ENCODE data around the gene UFC1.
A peak's percentile ranks its signal among the peaks of the same experiment; 100 is the strongest.

The UFC1 gene

DNA sequence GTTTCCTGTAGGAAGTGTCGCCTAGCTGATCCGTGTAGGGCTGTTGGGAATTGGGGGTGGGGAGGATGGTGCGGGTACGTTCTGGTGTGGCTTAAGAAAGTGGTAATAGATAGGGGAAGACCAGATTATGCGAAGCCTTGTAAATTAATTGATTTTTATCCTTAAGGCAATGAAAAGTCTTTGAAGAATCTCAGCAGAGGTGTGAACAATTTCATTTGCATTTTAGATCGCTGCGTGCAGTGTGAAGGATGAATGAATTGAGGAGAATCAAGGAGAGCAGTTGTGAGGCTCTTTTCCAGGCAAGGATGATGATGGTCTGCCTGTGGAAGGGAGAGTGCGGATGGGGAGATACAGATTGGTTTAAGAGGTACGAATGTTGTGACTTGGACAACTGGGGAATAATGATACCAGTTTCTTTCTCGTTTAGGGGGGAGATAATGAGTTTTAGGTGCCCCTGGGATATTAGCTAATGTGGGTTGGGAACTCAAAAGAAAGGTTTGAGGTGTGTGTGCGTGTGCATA, 20.5 kb upstream of the UFC1 start:
- no peak for DNase-seq (ENCODE audit: low read depth)

DNA sequence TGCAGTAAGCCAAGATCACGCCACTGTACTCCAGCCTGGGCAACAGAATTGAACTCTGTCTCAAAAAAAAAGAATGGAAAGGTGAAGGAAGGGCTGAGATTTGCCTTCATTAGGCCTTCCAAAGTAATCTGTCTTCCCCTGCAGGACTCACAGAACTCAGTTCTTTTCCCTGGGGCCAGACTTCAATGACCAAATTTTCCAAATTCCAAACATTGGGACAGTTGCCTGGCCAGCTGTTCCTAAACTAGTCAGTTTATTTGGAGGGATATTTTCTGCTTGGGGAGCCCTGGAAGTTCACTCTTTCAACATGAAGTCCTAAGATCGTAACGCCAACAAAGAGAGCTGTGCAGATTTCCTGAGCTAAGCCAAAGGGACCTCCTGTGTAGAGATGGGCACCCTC, 15.9 kb upstream of the UFC1 start:
- DNase-seq (ENCODE audit: low read depth): no peak

DNA sequence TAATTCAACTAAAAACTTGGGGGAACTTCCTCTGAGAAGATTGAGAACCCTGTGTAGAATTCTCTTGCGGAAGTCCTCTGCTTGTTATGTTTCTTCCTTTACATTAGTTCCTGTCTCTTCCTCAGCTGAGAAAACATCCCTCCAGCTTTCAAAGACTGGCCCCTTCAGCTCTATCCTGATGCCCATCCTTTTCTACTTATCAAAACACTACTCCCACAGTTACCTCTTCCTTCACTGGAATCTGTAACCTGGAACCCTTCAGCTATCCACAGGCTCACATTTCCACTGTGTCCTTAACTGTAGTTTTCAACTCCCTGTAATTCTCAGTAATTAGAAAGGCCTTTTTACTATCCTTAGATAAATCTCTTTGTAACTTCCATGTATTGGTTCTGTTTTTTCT, 15.3 kb upstream of the UFC1 start:
- no peak for DNase-seq (ENCODE audit: low read depth)

DNA sequence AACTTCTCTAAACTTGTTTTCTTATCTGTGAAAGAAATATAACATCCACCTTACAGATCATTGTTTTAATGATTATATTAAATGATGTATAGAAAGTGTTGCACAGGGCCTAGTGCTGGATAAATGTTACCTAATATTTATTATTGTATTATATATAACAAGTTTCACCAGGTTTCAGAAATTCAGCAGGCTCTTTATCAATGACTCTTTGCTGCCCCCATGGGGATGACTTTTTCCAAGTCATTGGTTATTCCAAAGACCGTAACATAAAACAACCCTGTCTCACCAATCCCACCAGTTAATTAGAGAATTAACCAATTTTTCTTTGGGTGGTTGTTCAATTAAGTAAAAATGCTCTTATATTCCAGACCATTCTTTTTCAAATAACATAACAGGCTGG, 14.0 kb upstream of the UFC1 start:
- DNase-seq (ENCODE audit: low read depth): no peak

DNA sequence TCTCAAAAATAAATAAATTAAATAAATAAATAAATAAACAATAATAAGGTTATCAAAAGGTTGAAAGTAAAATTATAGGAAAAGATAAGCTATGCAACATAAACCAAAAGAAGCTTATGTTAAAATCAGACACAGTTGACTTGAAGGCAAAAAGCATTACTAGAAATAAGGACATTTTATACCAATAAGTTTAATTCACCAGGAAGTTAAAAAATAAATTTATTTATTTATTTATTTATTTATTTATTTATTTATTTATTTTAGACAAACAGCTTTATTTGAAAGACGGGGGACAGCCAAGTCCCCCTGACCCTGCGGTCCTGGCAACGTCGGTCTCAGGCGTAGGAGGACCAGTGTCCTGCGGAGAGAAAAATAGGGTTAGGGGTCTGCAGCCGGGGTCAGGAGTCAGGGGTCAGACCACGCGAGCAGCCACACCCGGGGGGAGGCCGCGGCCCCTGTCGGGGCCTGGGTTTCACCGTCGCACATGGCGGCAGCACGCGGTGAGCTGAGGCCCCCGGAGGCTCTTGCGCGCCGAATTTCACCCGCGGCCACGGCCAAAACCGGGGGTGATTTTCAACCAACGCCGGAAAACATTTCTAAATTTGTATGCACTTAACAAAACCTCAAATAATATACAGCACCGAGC, 12.9 kb upstream of the UFC1 start:
- no peak for DNase-seq (ENCODE audit: low read depth)

DNA sequence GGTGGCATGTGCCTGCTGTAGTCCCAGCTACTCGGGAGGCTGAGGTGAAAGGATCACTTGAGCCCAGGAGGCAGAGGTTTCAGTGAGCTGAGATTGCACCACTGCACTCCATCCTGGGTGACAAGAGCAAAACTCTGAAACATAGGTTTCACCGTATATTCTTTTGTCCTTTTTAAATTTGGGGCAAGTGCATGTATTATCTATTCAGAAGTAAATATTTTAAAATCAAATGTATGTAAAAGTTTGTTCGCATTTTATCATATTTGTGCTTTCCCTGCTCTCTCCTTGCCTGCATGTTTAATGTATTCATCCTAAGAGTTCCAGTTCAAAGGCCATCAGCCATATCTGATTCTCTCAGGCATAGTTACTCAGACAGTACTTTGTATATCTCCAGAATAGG, 7.9 kb upstream of the UFC1 start:
- DNase-seq (ENCODE audit: low read depth): no peak

DNA sequence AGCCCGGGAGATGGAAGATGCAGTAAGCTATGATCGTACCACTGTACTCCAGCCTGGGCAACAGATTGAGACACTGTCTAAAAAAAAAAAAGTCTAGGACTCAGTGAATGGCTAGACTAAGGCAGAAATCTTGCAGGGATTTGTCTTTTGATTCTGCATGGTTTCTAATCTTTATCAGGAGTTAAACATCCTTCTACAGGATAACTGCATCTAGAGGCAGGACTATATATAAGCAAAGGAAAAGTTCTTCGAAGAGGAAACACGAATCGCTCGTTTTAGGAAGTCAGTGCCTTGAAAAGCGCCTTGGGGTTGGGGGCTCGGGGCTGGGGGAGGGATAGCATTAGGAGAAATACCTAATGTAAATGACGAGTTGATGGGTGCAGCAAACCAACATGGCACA, 602 bp upstream of the UFC1 start:
- DNase-seq (ENCODE audit: low read depth): no peak

DNA sequence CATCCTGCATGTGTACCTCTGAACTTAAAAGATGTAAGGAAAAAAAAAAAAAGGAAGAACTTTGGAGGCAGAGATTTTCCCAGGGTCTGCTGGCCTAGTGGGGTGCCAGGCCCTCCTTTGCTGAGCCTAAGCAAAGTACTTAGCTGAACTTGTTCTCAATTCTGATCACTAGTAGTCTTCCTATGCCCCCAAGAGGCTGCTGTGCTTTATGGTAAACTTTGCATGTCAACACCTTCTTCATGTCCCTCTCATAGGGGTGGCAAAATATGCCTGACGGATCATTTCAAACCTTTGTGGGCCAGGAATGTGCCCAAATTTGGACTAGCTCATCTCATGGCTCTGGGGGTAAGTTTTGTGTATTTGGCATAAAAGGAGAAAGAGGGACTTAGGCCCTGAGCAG, 4.1 kb downstream of the UFC1 start:
- DNase-seq (ENCODE audit: low read depth): no peak

DNA sequence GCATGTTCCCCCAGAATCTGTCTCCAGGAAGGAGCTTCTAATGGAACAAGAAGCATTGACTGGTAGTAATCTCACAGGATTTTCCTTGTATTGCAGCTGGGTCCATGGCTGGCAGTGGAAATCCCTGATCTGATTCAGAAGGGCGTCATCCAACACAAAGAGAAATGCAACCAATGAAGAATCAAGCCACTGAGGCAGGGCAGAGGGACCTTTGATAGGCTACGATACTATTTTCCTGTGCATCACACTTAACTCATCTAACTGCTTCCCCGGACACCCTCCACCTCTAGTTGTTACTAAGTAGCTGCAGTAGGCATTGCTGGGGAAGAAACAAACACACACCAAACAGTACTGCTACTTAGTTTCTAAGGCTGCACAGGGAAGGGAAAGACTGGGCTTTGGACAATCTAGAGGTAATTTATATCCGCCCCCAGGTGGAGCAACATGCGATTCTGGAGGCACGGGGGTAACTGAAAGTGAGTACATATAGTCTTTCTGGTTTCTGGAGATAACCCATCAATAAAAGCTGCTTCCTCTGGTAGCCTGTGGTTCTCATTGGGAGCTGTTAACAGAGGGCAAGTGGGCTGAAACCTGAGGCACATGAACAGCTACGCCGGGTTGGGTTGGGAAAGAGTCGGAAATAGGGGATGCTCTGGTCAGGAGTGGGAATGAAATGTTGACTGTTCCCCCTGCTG, 4.7 kb downstream of the UFC1 start:
- DNase-seq (ENCODE audit: low read depth): no peak

DNA sequence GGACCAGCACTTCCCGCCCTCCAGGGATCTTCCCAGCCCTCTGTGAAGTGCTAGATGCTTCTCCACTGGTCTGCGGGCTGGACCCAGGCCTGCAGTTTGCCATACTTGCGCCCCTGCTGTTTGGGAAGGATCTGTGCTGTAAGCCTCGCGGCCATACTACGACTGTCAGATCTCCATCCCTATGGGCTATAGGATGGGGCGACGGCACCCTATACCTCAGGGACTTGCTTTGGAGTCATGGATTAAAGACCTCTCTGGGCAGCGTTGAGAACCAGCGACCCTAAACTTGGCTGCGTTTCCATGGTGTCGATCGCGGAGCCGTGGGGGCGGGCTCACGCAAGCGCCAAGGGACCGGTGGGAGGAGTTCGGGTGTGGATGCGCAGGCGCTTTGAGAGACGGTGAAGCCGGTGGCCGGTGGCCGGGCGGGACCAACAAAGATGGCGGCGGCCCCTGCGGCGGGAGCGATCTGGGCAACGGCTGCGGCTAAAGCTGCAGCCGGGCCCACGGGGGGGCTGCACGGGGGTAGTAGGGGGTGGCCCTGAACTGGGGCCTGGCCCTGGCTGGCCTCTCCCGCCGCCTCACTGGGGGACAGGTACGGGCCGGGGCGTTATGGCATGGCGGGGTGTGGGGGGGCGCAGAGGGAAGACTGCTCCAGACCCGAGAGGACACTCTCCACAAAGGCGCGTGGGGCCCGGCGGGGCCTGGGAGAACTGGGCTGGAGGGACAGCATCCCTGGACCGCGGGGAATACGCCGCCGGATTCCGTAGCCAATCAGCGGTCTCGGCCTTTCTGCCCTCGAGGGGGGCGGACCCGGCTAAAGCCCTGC, 5.5 kb downstream of the UFC1 start, which contains the start of gene USP21:
Gene USP21 (plus strand): TSS at position 414 of the 826 bp plus-strand sequence. CDS start 1,141 bp downstream, outside the sequence.
- peak; percentile 88 for DNase-seq (ENCODE audit: low read depth)

DNA sequence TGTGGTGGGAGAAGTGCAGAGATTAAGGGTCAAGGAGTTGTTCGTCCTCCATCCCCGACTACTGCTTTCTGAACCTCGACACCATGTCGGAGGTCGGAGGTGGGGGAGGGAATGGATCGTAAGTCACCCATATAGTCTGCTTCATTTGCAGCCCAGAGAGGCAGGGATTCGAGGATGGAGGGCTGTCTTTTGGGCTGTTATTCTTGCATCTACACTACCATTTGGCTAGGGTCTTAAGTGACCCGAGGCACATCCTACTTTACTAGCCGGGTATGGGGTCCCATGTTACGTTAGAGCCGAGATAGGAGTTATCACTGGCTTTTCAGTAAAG, 6.1 kb downstream of the UFC1 start:
- DNase-seq (ENCODE audit: low read depth): no peak

DNA sequence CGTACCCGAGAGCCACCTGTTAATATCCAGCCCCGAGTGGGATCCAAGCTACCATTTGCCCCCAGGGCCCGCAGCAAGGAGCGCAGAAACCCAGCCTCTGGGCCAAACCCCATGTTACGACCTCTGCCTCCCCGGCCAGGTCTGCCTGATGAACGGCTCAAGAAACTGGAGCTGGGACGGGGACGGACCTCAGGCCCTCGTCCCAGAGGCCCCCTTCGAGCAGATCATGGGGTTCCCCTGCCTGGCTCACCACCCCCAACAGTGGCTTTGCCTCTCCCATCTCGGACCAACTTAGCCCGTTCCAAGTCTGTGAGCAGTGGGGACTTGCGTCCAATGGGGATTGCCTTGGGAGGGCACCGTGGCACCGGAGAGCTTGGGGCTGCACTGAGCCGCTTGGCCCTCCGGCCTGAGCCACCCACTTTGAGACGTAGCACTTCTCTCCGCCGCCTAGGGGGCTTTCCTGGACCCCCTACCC, 6.9 kb downstream of the UFC1 start:
- DNase-seq (ENCODE audit: low read depth): no peak

DNA sequence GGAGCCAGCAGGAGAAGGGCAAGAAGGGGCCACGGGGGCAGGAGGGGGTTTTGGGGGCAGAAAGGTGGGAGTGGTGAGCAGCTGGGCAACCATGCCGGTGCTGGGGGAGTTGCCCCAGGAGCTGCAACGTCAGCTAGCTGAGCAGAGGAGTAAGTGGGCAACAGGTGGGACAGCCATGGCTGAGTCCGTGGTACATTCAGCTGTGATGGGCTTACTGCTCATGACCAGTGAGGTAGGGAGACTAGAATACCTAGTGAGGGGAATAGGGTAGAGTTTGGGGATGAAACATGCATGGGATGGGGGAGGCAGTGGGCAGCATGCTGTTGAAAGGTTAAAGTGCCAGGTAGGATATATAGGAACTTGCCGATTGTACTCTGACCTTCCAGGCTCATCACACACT, 7.9 kb downstream of the UFC1 start:
- no peak for DNase-seq (ENCODE audit: low read depth)

DNA sequence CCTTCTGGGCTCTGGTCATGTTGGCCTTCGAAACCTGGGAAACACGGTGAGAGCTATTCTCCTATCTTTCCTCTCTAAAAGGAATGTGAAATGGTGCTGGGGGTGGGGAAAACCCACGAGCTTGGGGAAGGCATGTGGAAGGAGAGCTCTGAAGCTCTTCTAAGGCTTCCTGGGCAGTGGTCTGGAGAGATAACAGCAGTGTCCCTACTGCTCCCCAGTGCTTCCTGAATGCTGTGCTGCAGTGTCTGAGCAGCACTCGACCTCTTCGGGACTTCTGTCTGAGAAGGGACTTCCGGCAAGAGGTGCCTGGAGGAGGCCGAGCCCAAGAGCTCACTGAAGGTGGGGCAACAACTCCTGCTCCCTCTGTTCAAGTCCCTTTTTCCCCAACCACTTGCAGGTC, 8.3 kb downstream of the UFC1 start:
- no peak for DNase-seq (ENCODE audit: low read depth)

DNA sequence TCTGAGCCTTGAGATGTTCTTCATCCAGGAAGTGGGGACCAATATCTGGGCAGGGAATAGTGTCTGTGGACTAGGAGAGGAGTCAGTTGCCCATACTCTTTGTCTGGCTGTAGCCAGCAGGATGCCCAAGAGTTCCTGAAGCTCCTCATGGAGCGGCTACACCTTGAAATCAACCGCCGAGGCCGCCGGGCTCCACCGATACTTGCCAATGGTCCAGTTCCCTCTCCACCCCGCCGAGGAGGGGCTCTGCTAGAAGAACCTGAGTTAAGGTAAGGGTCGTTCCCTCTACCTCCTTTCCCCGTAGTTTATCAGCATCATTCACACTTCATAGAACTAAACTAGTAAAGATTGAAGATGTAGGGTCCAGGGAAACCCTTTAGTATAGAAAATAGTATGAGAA, 9.0 kb downstream of the UFC1 start:
- DNase-seq (ENCODE audit: low read depth): no peak

DNA sequence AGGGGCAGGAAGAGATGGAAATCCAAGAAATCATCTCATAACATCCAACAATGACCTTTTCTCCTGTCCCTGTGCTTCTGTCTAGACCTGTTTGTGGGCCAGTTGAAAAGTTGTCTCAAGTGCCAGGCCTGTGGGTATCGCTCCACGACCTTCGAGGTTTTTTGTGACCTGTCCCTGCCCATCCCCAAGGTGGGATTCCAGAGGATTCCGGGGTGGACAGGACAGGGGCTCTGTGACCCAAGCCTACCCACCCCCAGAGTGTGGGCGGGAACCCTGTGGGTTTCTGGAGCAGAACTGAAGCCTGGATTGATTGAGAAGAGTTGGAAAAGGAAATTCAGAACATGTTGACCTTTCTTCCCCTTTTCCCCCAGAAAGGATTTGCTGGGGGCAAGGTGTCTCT, 10.0 kb downstream of the UFC1 start:
- no peak for DNase-seq (ENCODE audit: low read depth)

DNA sequence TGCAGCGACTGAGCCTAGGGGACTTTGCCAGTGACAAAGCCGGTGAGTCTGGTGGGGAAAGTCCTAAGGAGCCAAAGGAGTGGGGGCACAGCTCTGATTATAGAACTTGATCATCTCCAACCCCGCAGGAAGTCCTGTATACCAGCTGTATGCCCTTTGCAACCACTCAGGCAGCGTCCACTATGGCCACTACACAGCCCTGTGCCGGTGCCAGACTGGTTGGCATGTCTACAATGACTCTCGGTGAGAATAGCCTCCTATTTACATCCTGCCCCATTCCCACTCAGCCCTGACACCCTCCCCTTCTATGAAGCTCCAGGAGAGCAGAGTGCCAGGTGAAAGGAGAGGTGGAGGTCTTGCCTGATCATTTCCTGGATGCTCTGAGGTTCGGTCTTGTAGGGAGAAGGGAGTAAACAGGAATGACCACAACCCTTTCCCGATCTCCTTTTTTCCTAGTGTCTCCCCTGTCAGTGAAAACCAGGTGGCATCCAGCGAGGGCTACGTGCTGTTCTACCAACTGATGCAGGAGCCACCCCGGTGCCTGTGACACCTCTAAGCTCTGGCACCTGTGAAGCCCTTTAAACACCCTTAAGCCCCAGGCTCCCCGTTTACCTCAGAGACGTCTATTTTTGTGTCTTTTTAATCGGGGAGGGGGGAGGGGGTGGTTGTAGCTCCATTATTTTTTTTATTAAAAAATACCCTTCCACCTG, 11.3 kb downstream of the UFC1 start:
- no peak for DNase-seq (ENCODE audit: low read depth)

DNA sequence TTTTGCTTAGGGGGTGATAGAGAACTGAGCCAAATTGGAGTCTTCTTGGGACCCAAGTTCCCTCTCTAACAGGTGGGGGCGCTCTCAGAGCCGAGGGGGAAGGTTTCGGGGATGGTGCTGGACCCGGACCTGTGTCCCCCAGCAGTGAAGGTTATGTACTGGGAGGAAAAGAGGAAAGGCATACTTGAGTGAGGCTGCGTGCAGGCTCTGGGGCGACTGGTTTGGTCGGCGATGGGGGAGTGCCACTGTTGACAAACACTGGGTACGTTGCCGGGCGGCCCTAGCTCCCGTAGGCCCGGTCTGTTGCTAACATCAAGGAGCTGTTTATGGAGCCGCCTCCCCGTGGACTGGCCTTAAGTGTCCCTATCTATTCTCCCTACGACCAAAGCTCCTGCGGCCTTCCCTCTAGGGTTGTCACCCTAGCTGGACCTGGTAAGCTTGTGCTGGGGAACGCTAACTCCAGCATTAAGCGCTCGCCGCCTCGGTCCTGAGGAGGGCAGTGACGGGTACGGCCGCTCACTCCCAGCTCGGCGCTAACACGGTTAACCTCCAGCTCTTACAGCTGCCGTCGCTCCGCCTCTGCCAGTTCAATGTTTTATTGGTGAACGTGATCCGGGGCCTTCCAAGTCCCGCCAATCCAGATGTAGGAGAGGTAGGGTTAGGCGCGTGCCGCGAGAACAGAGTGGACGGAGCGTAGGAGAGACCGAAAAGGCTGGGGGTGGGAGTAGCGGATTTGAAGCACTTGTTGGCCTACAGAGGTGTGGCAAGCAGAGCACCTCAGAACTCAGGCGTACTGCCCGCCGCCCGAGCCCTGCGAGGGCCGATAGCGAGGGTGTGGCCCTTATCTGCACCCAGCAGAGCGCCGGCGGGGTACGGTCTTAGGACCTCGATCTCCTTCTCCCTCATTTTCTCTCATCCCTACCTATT, 12.2 kb downstream of the UFC1 start, which contains the start of gene PPOX:
Gene PPOX (plus strand): TSS at position 685 of the 927 bp plus-strand sequence. CDS start 422 bp downstream, outside the sequence.
- DNase-seq (ENCODE audit: low read depth): peak; percentile 85

DNA sequence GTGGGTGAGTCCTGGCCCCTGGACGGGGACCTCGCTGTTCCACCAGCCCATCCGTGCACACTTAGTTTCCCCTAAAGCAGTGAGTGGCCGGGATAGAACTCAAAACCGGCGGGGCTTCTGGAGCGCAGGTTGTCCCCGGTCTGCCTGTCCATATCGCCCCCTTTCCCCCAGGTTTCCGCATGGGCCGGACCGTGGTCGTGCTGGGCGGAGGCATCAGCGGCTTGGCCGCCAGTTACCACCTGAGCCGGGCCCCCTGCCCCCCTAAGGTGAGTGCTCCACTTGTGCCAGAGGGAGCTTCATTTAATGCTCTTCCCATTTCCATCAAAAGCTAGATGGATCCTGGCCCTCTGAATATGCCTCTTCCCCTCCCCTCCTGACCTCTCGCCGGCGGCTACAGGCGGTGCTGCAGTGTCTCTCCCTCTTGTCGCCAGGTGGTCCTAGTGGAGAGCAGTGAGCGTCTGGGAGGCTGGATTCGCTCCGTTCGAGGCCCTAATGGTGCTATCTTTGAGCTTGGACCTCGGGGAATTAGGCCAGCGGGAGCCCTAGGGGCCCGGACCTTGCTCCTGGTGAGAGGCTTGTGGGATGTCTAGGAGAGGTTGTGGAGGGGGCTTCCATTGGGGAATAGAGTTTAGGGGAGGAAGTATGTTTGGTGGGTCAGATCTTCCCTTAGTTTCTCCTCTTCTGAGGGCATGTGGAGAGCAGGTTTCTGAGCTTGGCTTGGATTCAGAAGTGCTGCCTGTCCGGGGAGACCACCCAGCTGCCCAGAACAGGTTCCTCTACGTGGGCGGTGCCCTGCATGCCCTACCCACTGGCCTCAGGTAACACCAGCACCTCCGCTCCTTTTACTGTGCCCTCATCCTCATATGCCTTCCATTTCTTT, 13.1 kb downstream of the UFC1 start:
- DNase-seq (ENCODE audit: low read depth): no peak

DNA sequence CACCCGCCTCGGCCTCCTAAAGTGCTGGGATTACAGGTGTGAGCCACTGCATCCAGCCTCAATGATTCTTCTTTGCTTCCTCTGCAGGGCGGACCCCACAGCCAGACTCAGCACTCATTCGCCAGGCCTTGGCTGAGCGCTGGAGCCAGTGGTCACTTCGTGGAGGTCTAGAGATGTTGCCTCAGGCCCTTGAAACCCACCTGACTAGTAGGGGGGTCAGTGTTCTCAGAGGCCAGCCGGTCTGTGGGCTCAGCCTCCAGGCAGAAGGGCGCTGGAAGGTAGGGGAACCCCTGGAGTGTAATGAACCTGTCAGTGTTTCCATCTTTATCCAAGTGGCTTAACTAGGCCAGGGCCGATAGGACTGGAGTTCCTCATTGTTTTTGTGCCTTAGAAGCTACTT, 15.1 kb downstream of the UFC1 start:
- no peak for DNase-seq (ENCODE audit: low read depth)
